ENCODE data around the gene TBX15.

DNA sequence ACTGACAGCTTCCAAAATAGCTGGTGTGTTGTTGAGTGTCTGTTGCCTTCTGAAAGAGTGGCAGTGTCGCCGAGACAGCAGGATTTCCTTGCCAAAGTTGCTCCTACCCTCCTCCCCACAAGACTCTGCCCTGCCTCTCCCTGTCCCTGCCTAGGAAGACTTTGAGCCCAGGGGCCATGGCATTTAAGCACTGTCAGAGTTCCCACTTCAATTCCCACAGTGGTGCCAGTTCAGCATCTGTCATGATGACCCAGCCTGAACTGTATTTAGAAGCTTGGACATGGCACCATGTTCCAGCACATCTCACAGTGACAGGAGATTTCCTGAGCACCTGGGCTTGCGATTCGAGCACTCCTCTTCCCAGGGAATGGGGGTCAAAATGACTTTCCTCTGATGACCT lies 43.6 kb downstream of the TBX15 start:
- TF ChIP-seq, protein P1, sequence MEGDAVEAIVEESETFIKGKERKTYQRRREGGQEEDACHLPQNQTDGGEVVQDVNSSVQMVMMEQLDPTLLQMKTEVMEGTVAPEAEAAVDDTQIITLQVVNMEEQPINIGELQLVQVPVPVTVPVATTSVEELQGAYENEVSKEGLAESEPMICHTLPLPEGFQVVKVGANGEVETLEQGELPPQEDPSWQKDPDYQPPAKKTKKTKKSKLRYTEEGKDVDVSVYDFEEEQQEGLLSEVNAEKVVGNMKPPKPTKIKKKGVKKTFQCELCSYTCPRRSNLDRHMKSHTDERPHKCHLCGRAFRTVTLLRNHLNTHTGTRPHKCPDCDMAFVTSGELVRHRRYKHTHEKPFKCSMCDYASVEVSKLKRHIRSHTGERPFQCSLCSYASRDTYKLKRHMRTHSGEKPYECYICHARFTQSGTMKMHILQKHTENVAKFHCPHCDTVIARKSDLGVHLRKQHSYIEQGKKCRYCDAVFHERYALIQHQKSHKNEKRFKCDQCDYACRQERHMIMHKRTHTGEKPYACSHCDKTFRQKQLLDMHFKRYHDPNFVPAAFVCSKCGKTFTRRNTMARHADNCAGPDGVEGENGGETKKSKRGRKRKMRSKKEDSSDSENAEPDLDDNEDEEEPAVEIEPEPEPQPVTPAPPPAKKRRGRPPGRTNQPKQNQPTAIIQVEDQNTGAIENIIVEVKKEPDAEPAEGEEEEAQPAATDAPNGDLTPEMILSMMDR (IDR thresholded peaks at IDR 0.05): no peak
- TF ChIP-seq POLR2A (IDR thresholded peaks at IDR 0.05): no peak
